Smooth muscle cell (in vitro differentiated cells): ENCODE results near the gene NPL. TPM values are rescaled to one million over a fixed set of nuclear protein-coding genes. Genes with fewer than 3 reads are reported as not detected.

Source experiments
- DNase-seq: peaks from one replicate; lab custom pipeline; 2025; ENCODE audit not compliant: unreplicated experiment; lab: John Stamatoyannopoulos, UW
- H2AFZ ChIP-seq: fragments of 200-600 bp; sonication (generic); 2 replicates; pipeline ENCODE4 v1.6.0; 2016; ENCODE audit warnings: antibody characterized with exemption, low read depth, mild to moderate bottlenecking
- H3F3A ChIP-seq: fragments of 200-600 bp; sonication (generic); 2 replicates; pipeline ENCODE4 v1.6.0; 2017; ENCODE audit warnings: antibody characterized with exemption, low read depth
- H3K27ac ChIP-seq: fragments of 200-600 bp; sonication (generic); 2 replicates; pipeline ENCODE4 v1.5.1; 2016; ENCODE audit warnings: low read depth, mild to moderate bottlenecking
- H3K27me3 ChIP-seq: fragments of 200-600 bp; sonication (generic); 2 replicates; pipeline ENCODE4 v1.6.1; 2016; ENCODE audit warnings: low read depth, mild to moderate bottlenecking
- H3K36me3 ChIP-seq: fragments of 200-600 bp; sonication (generic); 2 replicates; pipeline ENCODE4 v1.5.1; 2016; ENCODE audit warnings: low read depth
- H3K4me1 ChIP-seq: fragments of 200-600 bp; sonication (generic); 2 replicates; pipeline ENCODE4 v1.5.1; 2016; ENCODE audit warnings: low read depth
- H3K4me2 ChIP-seq: fragments of 200-600 bp; sonication (generic); 2 replicates; pipeline ENCODE4 v1.6.0; 2016; ENCODE audit warnings: mild to moderate bottlenecking
- H3K4me3 ChIP-seq: fragments of 200-600 bp; sonication (generic); 2 replicates; pipeline ENCODE4 v1.5.1; 2016; ENCODE audit warnings: mild to moderate bottlenecking
- H3K79me2 ChIP-seq: fragments of 200-600 bp; sonication (generic); 2 replicates; pipeline ENCODE4 v1.6.0; 2016; ENCODE audit warnings: low read depth, mild to moderate bottlenecking
- H3K9ac ChIP-seq: fragments of 200-600 bp; sonication (generic); 2 replicates; pipeline ENCODE4 v1.6.0; 2016; ENCODE audit warnings: low read depth
- H3K9me3 ChIP-seq: fragments of 200-600 bp; sonication (generic); replicated peaks from 2 replicates; pipeline ENCODE4 v1.5.1; 2016; ENCODE audit warnings: low read depth
- H4K20me1 ChIP-seq: fragments of 200-600 bp; sonication (generic); 2 replicates; pipeline ENCODE4 v1.6.0; 2016; ENCODE audit warnings: low read depth
- CTCF ChIP-seq: fragments of 200-600 bp; sonication (generic); IDR thresholded peaks from 2 replicates; pipeline ENCODE4 v1.5.1; 2017; ENCODE audit warnings: borderline replicate concordance, mild to moderate bottlenecking, antibody characterized with exemption; ENCODE audit not compliant: insufficient read depth, poor library complexity, severe bottlenecking
- WGBS: methylation state at CpG from one replicate; pipeline ENCODE4 v1.1.7; 2016; ENCODE audit warnings: low lambda C conversion rate; 5-methylcytosine and 5-hydroxymethylcytosine counted together
- polyA plus RNA-seq: library from polyadenylated mRNA; unstranded; fragments of >200 nt; fragmentation: Nextera tagmentation; extraction: Ambion mirVana; gene quantifications from 2 replicates; pipeline ENCODE4 v1.2.1, GENCODE V29; 2016
- total RNA-seq: library from RNA; depleted of rRNA; stranded (reverse); fragments of >200 nt; gene quantifications from 2 replicates; pipeline ENCODE4 v1.2.3, GENCODE V29; 2014

The NPL gene
- total and polyA plus RNA-seq, 2 experiments from 2014 or later, result 1.3 to 1.4 TPM

- WGBS, result 92% methylated on average over 2 of the region's 2 CpGs
- no peak for DNase-seq
- H4K20me1 ChIP-seq, result no peaks in the 10 kb centered on the region
- TF ChIP-seq CTCF, result no peak
- no peaks in the 10 kb centered on the region for H3F3A ChIP-seq
- H3K27ac ChIP-seq, result no peak overlapping the region
- no peak overlapping the region for H3K4me3 ChIP-seq
- H2AFZ ChIP-seq, result no peak overlapping the region
- no peaks in the 10 kb centered on the region for H3K9me3 ChIP-seq
- no peaks in the 10 kb centered on the region for H3K4me1 ChIP-seq
- no peaks in the 10 kb centered on the region for H3K36me3 ChIP-seq
- H3K27me3 ChIP-seq, result no peaks in the 10 kb centered on the region
- H3K9ac ChIP-seq, result no peak overlapping the region
- H3K4me2 ChIP-seq, result no peak overlapping the region
- no peaks in the 10 kb centered on the region for H3K79me2 ChIP-seq
Observed at GRCh38 chr1:182826892-182827291, 37.3 kb downstream of the NPL start.

GRCh38 chr1:182829285-182829932, 39.8 kb downstream of the NPL start:
- no peaks in the 10 kb centered on the region for H3K27me3 ChIP-seq
- H3K36me3 ChIP-seq, result no peaks in the 10 kb centered on the region
- H3K9me3 ChIP-seq, result no peaks in the 10 kb centered on the region
- no peak overlapping the region for H3K4me2 ChIP-seq
- H3F3A ChIP-seq, result no peaks in the 10 kb centered on the region
- no peak overlapping the region for H3K4me3 ChIP-seq
- H3K9ac ChIP-seq, result no peak overlapping the region
- H3K27ac ChIP-seq, result no peak overlapping the region
- no peaks in the 10 kb centered on the region for H4K20me1 ChIP-seq
- no peak for DNase-seq
- 91% methylated on average over 5 of the region's 5 CpGs for WGBS
- H3K4me1 ChIP-seq, result no peaks in the 10 kb centered on the region
- TF ChIP-seq CTCF, result no peak
- H3K79me2 ChIP-seq, result no peaks in the 10 kb centered on the region
- no peak overlapping the region for H2AFZ ChIP-seq

DNA sequence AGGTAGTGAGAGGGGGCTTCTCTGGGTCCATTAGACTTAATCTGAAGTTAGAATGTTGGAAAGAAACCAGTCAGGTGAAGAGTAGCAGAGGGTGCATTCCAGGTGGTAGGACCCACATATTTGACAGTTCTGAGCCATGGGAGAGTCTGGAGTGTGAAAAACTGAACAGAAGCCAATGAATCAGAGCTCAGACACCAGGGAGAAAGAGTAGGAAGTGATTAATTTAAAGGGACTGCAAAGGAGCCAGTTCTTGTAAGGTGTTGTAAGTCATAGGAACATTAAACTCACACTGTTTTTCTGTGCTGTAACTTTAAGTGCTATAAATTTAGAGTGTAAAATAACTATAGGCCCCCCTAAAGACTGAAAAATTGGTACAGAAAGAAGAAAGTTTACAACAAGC, 43.7 kb downstream of the NPL start:
- Histone ChIP-seq H3K27ac (no peak overlapping the region), H3K27me3 (no peaks in the 10 kb centered on the region), H3K4me3 (no peak overlapping the region), H2AFZ (no peak overlapping the region), H3K79me2 (no peaks in the 10 kb centered on the region), H4K20me1 (no peaks in the 10 kb centered on the region), H3K4me2 (no peak overlapping the region), H3K4me1 (no peaks in the 10 kb centered on the region), H3K9ac (no peak overlapping the region), H3K9me3 (no peaks in the 10 kb centered on the region), H3K36me3 (no peaks in the 10 kb centered on the region), H3F3A (no peaks in the 10 kb centered on the region)
- no peak for TF ChIP-seq CTCF
- no peak for DNase-seq

- Histone ChIP-seq H3K4me3 (no peak overlapping the region), H3K4me2 (no peak overlapping the region), H3K27me3 (no peaks in the 10 kb centered on the region), H3F3A (no peaks in the 10 kb centered on the region), H4K20me1 (peaks cover under 1% of the 10 kb centered on the region), H3K9ac (no peak overlapping the region), H2AFZ (no peak overlapping the region), H3K4me1 (no peaks in the 10 kb centered on the region), H3K36me3 (no peaks in the 10 kb centered on the region), H3K9me3 (no peaks in the 10 kb centered on the region), H3K79me2 (no peaks in the 10 kb centered on the region), H3K27ac (no peak overlapping the region)
- WGBS, result 98% methylated on average over 2 of the region's 2 CpGs
- TF ChIP-seq CTCF, result no peak
- no peak for DNase-seq
Observed at GRCh38 chr1:182834326-182834725, 44.8 kb downstream of the NPL start.
